GM19467 (cell line): ENCODE results near the gene KRT36.

Source experiments
- ATAC-seq: cut with Tn5 transposase; IDR thresholded peaks from one replicate; pipeline ENCODE4 v1.9.1; 2021; ENCODE audit warnings: mild to moderate bottlenecking, moderate library complexity; ENCODE audit not compliant: unreplicated experiment

Gene KRT36

DNA sequence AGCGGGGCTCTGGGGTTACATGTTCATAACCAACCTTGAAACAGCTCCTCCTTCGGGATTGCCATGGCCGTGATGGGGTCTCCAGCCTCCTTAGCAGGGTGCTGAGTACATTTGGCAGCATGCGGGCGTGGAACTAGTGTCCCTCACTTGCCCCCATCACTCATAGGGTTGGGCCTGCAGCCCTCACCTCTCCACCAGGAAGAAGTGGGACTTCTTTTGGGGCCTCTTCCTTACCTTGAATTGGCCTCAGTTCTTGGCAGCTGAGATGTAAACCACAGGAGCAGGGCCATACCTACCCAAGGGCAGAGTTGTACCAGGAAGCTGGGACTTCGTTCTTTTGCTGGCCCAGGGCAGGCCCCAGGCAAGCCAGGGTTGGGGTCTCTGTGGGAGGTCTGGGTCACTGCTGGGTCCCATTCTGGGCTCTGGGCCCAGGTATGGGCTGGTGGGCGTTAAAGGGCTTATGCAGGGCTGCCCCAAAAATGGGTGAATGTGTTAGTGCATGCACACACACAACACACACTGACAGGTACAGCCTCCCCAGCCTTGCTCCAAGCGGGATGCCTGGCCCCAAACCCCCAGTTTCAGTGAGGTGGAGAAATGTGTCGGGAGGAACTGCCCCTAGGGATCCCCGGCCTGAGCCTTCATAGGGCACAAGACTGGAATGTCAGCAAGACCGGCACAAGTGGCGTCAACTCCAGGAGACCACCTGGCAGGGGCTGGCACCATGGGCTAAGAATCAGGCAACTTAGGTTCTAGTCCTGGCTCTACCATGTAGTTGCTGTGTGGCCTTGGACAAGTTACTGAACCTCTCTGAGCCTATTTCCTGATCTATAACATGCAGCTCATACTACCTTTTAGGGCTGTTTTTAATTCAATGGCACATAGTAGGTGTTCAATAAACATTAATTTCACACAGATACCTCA is 32.9 kb upstream of the KRT36 start:
- no peak for ATAC-seq

DNA sequence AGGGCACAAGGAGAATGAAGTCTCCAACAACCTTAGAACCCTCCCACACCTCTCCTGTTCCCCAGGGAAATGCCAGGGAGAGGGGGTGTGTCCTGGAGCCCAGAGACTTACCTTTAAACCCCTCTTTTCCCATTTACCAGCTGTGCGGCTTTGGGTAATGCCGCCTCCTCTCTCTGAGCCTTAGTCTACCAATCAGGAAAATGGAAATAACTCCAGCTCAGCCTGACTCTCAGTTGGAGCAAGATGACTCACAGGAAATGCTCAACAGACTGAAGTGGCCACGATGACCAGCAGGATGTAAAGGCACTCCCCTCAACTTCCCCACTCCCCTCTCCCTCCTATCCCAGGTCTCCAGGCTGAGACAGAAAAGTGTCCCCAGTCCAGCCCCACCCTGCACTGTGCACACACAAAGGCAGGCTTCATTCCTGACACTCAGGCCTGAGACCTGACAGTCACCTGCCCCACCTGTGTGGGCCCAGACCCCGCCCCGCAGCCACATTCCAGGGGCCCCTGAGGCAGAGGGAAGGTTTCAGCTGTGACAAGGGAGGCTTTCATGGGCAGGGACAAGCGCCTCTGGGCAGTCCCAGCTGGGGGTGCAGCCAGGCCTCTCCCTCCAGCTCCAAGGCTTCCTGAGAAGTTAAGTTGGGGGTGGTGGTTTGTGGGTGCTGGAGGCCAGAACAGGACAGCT is 32.0 kb upstream of the KRT36 start:
- no peak for ATAC-seq

DNA sequence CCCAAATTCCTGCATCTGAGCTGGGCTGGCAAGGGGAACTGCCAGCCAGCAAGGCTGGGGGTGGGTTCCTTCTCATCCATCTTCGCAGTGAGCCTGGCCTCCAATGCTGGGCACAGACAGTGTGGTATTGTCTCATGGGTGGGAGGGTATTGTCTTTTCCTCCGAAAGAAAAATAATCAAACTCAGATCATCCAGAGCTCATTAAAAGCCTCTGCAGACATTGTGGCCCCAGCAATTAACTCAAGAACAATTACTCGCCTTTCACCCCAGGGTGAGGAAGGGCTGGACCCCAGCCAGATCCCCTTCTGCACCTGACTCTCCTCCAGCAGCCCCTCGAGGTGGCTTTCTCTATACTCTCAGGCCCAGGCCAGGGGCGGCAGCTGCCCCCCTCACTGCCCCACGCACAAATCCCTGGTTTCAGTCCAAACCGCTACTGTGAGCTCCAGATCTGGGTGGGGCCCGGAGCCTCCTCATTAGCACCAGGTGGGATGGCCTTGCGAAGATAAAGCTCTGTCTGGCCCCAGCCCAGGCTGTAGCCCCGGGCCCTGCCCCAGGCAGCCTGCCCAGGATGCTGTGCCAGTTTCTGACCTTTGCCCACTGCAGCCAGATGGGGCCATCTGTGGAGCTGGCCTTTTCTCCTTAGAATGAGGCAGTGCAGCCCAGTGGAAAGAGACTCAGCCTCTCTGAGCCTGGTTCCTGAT is 31.3 kb upstream of the KRT36 start:
- no peak for ATAC-seq

DNA sequence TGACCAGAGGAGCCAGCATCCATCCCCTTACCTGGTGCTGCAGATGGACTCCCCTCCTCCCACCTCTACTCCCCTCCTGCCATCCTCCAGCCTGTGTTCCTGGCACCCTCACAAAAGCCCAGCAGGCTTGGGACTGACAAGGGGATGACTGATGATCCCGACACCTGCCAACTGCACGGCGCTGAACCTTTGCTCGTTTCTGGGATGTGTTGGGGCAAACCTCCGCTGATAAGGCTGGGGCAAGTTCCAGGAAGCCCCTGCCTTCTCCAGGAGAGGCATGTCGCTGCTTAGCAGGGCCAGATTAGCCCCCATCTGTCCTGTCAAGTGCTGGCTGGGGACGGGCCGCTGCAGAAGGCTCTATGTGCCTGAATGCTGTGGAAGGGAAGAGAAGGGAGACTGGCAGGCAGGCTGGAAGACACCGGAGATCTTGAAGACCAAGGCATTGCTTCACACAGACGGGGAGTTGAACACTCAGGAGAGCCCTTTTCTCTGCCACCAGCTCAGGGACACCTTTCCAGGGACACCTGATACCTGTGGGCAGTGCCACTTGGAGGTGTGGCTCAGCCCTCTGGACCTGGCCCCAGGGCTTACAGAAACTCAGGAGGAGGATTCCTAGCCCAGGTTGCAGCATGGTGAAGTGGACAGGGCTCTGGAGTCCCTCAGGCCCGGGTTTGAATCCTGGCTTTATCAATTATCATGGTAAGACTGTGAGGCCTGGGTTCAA is 30.0 kb upstream of the KRT36 start:
- ATAC-seq, result no peak

DNA sequence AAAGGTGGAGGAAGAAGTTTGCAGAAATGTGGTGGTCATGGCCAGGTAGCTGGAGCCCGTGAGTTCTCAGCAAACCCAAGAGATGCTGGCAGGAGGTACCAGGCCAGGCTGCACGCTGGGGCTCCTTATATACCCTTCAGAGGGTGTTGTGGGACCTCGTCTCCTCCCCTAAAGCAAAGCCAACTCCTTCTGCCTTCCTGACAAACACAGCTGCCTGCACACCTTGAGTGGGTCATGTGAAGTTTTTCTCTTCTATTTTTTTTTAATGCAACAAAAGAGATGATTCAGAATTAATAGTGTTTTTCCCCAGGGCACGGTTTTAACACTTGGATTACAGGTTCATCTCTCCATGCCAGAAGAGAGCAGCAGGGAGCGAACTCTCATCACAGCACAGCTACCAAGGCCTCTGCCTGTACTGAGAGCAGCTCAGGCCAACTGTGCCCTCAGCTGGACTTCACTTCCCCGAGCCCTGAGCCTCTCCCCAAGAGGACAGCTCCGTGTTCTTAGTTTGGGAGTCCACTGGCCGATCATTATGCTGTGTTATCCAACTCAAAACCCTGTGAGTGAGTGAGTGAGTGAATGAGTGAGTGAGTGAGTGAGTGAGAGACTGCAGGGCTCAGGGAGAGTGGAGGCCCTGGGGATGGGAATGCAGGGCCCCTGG is 29.2 kb upstream of the KRT36 start, which contains the start of gene KRT15:
Gene KRT15 (minus strand): TSS at position 102 of the 661 bp plus-strand sequence. CDS start 63 bp downstream, at position 39.
- no peak for ATAC-seq

DNA sequence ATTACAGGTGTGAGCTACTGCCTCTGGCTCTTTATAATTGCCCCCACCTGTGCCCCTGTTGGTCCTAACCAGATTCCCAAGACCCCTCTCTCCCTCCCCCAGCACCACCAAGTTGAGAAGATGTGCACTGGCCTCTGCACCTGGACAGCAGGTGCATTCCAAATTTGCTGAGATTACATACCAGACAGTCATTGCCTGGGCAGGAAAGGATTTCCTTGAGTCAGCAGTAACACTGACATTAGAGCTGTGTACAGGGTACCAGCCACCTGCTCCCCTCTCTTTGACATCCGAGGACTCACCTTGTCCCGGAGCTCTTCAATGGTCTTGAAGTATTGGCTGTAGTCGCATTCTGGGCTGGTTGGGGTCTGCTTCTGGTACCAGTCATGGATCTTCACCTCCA is 28.3 kb upstream of the KRT36 start:
- ATAC-seq, result no peak

DNA sequence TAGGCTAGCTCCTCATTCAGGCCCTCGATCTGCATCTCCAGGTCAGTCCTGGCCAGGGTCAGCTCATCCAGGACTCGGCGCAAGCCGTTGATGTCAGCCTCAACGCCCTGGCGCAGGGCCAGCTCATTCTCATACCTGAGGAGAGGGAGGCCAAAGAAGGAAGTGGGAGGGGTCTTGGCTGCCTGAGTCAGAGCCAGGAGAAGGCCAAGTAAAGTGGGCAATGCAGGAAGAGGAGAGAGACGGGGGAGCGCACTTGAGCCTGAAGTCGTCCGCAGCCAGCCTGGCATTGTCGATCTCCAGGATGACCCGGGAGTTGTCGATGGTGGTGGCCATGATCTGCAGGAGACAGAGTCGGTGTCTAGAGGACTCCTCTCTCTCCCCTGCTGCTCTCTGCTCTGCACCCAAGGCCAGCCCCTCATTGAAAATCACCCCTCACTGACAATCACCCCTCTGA is 27.1 kb upstream of the KRT36 start:
- ATAC-seq, result no peak

DNA sequence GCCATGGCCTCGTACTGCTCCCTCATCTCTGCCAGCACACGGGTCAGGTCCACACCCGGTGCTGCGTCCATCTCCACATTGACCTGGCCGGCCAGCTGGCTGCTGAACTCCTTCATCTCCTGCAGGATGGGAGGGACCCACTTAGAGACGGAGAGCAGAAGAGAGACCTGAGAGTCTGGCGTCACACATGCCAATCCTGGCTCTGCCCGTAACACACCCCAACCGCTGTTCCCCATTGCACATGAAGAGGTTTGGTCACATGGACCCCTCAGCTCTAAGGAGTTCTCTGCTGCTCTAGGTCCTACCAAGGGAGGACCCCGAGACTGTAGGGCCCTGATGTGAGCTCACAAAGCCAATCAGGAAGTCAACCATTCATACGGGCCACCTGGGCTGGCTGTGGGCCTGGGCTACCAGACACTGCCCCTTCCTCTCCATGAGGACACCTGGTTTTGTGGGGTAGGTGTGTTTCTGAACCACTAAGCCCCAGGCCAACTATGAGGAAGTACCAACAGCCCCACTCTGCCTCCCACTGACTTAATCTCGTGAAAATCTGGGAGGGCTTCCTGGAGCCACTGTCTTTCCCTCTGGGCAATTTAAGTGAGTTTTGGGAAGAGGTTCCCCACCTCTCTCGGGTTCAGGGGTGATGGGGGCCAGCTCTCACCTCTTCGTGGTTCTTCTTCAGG is 26.6 kb upstream of the KRT36 start:
- ATAC-seq, result no peak

DNA sequence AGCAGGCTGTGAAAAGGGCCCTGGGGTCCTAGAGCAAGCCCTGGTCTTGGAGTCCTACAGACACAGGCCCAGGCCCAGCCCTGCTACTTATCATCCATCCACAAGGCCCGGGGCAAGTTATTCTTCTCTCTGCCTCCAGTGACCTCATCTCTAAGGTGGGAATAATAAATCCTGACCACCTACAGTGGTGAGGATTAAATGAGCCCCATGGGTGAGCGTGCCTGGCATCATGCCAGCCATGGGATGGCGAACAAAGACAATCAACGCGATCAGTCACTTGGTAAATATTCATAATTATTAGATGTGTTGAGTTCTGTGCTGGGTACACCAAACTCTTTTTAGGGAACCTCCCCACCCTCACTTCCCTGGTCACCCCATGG is 23.4 kb upstream of the KRT36 start:
- ATAC-seq, result no peak

DNA sequence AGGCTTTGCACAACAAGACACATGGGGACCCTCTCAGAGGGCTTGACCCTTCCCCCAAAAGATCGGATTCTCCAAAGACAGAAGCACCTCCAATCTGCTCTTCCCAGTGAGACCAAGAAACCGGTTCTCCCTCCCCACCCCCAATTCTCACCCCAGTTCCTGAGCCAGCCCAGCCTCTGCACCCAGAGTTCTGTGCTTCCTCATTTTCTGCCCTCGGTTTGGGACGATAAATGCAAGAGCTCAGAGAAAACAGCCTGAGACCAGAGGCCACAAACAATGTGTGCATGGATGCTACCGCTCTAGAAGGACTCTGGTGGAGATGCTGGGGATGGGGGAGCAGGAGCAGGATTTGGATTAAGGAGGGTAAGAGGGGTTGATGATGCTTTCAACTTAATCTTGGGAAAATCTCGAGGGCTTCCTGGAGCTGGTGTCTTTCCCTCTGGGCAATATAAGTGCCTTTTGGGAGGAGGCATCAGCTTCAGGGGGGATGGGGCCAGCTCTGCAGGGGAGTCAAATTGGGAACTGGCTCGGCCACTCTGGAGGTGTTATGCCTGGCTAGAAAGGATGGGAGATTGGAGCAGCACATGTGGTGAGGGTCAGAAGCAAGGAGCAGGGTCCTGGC is 22.9 kb upstream of the KRT36 start:
- ATAC-seq, result no peak

DNA sequence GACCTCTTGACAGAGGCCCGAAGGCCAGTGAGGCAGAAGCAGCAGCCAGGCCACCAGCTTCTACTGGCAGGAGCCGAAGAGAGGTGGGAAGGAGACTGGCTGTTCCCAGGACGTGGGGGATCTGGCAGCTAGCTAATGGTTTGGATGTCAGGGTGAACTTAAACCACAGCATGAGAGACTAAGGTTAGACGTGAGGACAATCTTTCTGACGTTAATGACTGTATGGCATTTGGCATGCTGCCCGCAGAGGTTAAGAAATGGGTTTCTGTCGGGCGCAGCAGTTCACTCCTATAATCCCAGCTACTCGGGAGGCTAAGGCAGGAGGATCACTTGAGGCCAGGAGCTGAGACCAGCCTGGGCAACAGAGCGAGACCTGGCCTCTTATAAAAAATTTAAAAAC is 22.0 kb upstream of the KRT36 start:
- no peak for ATAC-seq

DNA sequence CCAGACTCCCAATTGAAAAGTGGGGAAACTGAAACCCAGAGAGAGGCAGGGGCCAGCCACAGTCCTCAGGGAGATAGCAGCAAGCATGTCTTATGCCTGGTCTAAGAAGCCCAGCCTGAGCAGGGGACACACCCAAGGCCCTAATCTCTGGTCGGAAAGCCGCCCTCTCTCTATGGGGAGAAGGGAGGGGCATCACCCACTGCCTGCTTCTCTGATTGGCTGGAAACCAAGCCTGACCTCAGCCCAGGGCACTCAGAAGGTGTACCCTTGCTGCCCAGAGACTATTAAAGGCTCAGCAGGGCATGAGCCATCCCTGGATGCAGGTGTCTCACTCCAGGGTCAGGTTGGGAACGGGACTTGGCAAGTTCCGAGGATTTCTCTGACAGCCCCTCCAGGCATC is 21.4 kb upstream of the KRT36 start:
- ATAC-seq, result no peak

DNA sequence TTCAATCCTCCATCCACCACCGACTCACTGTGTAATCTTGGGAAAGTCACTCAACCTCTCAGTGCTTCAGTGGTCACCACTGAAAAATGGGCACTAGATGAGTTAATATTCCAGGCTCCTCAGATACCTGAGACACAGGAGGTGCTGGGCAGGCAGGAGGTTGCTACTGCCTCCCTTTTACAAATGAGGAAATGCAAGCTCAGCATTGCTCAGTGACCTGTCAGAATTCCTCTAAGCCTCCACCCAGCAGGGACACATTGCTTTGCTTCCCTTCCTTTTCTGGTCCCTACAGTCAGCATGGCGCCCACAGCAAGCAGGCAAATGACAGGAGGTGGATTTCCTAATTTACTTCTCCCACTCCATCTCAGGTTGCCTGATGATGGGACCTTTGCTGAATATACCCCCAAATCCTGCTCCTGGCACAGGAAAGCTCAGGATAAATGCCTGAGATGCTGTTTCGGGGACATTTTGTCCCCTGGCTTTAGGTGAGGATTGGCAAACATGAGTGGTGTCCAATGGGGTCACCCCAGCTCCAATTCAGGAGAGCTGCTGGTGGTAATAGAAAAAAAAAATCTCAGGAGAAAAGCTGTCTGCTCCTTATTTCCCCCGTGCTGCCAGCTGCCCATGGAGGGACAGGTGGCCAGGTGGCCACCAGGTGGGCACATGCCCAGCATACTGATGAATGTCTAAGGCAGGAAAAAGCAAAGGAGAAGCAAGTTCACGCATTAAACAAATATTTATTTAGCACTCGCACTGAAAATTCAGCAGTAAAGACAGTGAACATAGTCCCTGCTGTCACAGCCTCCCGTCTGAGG is 20.7 kb upstream of the KRT36 start:
- no peak for ATAC-seq

DNA sequence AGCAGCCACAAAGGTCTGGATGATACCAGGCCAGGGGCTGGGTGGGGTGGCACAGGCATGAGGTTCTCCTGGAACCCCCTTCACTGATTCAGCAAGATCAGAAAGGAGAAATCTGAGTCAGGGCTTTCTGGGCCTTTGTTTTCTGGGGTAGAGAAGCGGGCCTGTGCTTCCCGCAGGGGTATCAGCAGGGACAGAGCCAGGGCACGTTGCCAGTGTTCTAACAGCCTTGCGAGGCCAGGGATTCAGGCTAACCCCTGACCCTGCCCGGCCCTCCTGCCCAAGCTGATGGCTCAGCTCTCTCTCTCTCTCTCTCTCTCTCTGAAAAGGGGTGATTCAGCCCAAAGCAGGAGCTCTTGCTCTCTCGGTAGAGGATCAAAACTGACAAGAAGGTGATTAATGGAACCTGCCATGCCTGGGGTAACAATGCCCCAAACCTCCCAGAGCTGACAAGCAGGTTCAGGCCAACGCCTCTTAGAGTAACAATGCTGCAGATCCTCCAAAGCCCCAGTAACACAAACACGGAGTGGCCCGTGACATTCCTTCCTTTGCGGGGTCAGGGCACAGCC is 17.7 kb upstream of the KRT36 start:
- ATAC-seq, result no peak

DNA sequence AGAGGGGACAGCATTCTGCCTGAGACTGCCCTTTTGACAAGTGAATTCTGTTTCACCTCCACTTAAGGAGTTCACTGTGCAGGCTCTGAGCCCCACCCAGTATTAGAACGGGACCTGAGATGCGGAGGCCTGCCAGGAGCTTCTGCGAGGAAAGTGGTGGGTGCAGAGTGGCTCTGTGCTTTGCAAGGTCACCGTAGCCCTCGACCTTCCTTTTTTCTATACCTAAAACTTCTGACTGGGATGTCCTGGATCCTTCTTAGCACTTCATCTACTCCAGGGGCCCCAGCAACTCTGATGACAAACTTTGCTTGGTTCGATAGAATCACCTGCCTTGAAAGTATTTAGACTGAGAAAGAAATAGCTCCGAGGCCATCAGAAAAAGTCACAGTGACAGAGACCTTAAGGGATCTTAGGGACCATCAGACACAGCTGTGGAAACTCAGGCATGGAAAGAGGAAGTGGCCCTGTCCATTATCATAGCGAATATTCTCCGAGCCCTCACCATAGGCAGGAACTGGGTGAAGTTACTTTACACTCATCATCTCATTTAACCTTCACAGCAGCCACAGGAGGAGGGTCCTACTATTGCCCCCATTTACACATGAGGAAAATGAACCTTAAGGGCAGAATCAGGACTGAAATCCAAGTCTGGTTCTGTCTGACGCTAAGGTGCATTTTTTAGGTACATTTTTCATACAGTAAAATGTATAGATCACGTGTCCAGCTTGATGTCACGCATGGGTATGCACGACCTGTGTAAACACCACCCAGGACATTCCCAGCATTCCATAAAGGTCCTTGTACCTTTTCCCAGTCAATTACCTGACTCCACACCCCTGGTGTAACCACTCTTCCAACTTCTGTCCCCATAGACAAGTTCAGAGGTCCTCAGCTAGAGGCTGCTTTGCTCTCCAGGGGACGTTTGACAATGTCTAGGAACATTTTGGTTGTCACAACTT is 16.4 kb upstream of the KRT36 start:
- ATAC-seq, result no peak

DNA sequence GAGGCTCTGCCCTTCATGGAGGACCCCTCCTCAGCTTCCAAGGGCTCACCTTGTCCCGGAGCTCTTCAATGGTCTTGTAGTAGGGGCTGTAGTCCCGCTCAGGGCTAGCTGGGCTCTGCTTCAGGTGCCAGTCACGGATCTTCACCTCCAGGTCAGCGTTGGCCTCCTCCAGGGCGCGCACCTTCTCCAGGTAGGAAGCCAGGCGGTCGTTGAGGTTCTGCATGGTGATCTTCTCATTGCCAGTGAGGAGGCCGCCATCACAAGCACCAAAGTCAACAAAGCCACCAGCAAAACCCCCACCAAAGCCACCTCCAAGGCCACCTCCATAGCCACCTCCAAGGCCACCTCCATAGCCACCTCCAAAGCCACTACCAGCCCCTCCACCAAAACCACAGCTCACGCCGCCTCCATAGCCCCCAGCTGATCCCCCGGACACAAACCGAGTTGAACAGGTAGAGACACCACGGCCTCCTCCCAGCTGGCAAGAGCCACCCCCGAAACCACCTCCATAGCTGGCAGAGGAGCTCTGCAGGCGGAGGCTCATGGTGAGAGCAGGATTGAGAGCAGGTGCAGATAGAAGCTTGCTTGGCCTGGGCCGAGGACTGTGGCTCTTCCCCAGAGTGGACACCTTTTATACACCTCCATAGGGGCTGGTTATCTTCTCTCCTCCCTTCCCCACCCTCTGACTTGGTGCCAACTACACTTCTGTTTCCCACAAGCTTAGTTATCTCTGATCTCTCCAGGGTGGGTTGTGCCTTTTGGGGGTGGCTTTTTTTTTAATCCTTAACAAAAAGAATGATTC is 15.5 kb upstream of the KRT36 start, which contains the start of gene KRT13:
Gene KRT13 (minus strand): TSS at position 606 of the 802 bp plus-strand sequence. CDS start 62 bp downstream, at position 544.
- no peak for ATAC-seq
